Activated T-helper 1 cell treated with anti-CD3 and anti-CD28 coated beads, Interleukin-12 subunit alpha, Interleukin-12 subunit beta, Interleukin-2, Interleukin-4 antibody, amounts not matched to agents 30 ng/mL and 10 ng/mL and 1 ng/mL, durations not matched to agents 14 hours and 24 hours and 36 hours (primary cell): ENCODE measurements around the gene UQCC2. TPM values are rescaled to one million over a fixed set of nuclear protein-coding genes. Genes with fewer than 3 reads are reported as not detected.

Experiments used
- DNase-seq: peaks from one replicate; pipeline ENCODE4 v3.0.0; 2021; ENCODE audit warnings: low spot score
- H3K27ac Mint-ChIP-seq: one replicate; pipeline ENCODE4 v1.8.0; 2021; ENCODE audit warnings: mild to moderate bottlenecking, mixed read lengths
- H3K27me3 Mint-ChIP-seq: one replicate; pipeline ENCODE4 v1.8.0; 2022; ENCODE audit warnings: mild to moderate bottlenecking, moderate library complexity, mixed read lengths; ENCODE audit not compliant: insufficient read depth
- H3K36me3 Mint-ChIP-seq: one replicate; pipeline ENCODE4 v1.8.0; 2021; ENCODE audit warnings: low read depth, mixed read lengths
- H3K4me1 Mint-ChIP-seq: one replicate; pipeline ENCODE4 v1.8.0; 2021; ENCODE audit warnings: low read depth, mixed read lengths
- H3K4me3 Mint-ChIP-seq: one replicate; pipeline ENCODE4 v1.8.0; 2021; ENCODE audit warnings: mild to moderate bottlenecking, moderate library complexity, mixed read lengths
- H3K9me3 Mint-ChIP-seq: one replicate; pipeline ENCODE4 v1.8.0; 2021; ENCODE audit warnings: mixed read lengths
- intact Hi-C: fragments of 100-400 bp; cut with micrococcal nuclease; formaldehyde crosslinking; loops from one replicate; pipeline ENCODE4 v1.15.1; 2024
- total RNA-seq: library from RNA; stranded (reverse); gene quantifications from 2 replicates; pipeline ENCODE4 v1.2.3, GENCODE V29; 2022

The UQCC2 gene
- total RNA-seq, 1 donor from 2014 or later, result 123 TPM

DNA sequence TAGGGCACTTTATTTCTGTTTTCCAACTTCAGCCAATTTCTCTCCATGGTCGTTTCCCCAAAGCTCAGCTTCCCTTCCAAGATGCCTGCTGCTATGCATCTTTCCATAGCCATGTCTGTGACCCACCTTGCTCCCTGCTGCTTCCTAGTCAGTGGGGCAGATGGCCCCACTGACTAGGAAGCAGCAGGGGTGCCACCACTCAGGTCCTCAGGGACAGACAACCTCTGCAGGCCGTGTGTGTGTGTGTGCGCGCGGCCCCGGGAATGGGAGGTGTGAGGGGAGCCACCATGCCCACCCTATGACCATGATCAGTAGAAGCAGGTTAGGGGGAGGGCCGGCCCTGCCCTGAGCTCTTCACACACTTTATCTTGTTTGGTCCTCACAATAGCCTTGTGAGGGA, 37.9 kb upstream of the UQCC2 start:
- Mint-ChIP-seq H3K4me3 (no peak overlapping the region), H3K4me1 (no peaks in the 10 kb centered on the region), H3K9me3 (no peaks in the 10 kb centered on the region), H3K27me3 (peaks cover 10% of the 10 kb centered on the region), H3K36me3 (no peaks in the 10 kb centered on the region), H3K27ac (no peak overlapping the region)
- intact Hi-C loops, result no loop called here
- no peak for DNase-seq

DNA sequence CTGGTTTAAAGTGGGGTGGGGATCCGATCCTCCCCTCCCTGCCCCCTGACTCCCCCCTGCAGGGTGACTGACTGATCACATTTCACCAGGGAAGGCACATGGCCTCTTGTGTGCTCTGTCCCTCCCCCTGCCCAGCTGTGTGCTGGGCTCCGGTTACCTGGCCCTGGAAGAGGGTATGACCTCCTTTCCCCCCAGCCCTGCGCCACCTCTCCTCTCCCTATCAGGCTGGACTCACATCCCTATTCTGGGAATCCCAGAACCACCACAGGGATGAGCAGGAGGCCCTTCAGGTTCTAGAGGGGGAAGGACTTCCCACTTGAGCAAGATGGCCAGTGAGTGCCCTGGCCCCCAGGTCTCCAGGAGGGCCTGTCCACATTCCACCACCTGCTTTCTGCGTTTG, 37.3 kb upstream of the UQCC2 start:
- intact Hi-C loops, result no loop called here
- no peaks in the 10 kb centered on the region for H3K4me1 Mint-ChIP-seq
- H3K4me3 Mint-ChIP-seq, result no peak overlapping the region

DNA sequence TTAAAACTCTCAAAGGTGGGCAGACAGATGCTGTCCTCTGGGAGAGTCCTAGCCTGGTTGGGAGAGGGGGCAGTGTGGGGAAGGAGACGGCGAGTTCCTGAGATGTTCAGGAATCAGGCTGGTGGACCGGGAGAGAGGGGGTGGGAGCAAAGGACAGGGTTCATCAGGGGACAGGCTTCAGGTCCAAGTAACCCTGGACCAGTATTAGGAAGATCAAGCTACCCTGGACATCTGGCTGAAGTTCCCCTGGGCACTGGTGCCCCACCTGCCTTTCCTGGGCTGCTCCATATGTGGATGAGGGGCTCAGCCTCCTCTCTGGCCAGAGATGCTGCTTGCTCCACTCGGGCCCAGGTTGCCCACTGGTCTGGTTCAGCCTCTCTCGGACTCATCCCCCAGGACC, 36.3 kb upstream of the UQCC2 start:
- Mint-ChIP-seq H3K4me3 (no peak overlapping the region), H3K27me3 (peaks cover 20% of the 10 kb centered on the region), H3K36me3 (no peaks in the 10 kb centered on the region), H3K27ac (no peak overlapping the region), H3K9me3 (no peaks in the 10 kb centered on the region), H3K4me1 (no peaks in the 10 kb centered on the region)
- intact Hi-C loops, result no loop called here
- DNase-seq, result no peak

More for the DNA sequence above, 37.3 kb upstream of the UQCC2 start:
- DNase-seq, result no peak
- Mint-ChIP-seq H3K27me3 (peaks cover 13% of the 10 kb centered on the region), H3K9me3 (no peaks in the 10 kb centered on the region), H3K36me3 (no peaks in the 10 kb centered on the region), H3K27ac (no peak overlapping the region)

DNA sequence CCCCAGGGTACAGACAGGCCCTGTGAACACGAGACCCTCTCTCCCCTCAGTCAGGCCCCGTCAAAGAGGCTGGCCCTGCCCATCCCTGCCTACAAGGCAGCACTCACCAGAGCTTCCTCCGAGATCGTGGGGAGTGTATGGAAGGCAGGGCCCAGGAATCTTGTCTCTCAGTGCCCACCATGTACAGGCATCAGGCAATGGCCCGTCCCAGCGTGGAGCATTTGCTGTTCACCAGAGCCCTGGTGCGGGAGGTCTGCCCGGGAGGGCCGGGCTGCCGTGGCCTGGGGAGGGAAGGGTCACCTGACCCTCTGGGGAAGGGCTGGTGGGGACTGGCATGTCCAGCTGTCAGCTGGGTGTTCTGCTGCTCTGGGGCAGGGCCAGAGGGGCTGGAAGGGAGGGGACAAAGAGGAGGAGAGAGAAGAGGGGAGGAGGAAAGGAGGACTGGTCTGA, 35.2 kb upstream of the UQCC2 start, which contains the start of gene IP6K3:
IP6K3 (minus strand) TSS at position 255 of the 450 bp plus-strand sequence. CDS start 11,429 bp downstream, outside the sequence.
- H3K9me3 Mint-ChIP-seq, result no peaks in the 10 kb centered on the region
- peaks cover 22% of the 10 kb centered on the region for H3K27me3 Mint-ChIP-seq
- intact Hi-C loops, result no loop called here
- H3K4me3 Mint-ChIP-seq, result no peak within 1 kb of the TSS
- no peaks in the 10 kb centered on the region for H3K36me3 Mint-ChIP-seq
- no peaks in the 10 kb centered on the region for H3K4me1 Mint-ChIP-seq
- DNase-seq, result no peak
- H3K27ac Mint-ChIP-seq, result no peak within 1 kb of the TSS

DNA sequence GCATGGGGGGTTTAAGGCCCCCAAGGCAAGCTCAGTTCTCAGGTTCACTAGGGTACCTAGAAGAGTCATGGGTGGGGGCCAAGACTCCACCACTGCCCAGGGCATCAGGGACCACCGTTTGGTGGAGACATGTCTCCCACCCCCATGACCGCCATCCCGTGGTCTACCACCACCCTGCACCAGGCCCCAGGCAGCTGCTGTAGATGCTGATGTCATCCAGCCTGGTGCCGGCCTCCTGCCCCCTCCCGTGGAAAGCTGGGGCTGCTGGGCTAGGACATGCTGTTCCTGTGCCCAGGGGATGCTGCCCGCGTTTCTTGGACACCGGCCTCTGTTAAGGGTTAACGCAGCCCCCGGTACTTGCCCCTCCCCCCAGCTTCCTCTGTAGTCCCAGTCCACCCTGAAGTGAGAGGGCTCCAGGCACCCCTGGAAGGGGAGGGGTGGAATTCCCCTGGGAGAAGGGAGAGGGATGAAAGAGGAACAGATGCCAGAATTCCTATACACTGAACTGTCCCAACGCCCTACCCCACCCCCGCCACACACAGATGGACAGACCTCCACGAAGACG, 34.6 kb upstream of the UQCC2 start:
- no peaks in the 10 kb centered on the region for H3K4me1 Mint-ChIP-seq
- H3K9me3 Mint-ChIP-seq, result no peaks in the 10 kb centered on the region
- intact Hi-C loops, result no loop called here
- no peaks in the 10 kb centered on the region for H3K36me3 Mint-ChIP-seq
- H3K27me3 Mint-ChIP-seq, result peaks cover 22% of the 10 kb centered on the region
- no peak overlapping the region for H3K27ac Mint-ChIP-seq
- DNase-seq, result no peak
- no peak overlapping the region for H3K4me3 Mint-ChIP-seq

DNA sequence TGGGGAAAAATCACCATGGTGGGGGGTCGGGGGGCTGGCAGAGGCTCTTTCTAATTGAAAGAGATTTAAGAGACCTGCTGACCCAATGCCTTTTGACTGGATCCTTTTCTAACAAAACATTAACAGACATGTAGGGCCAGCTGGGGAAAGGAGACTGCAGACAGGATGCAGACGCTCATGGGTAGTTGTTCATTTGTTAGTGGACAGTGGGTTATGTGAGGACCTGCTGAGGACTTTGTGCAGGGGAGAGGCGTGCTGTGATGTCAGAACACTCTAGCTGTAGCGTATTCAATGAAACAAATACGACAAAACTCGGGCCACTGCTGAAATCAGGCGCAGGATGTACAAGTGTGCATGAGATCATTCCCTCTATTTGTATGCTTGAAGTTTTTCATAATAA, 34.0 kb upstream of the UQCC2 start:
- Mint-ChIP-seq H3K27ac (no peak overlapping the region), H3K27me3 (peaks cover 22% of the 10 kb centered on the region), H3K4me1 (no peaks in the 10 kb centered on the region), H3K9me3 (no peaks in the 10 kb centered on the region), H3K4me3 (no peak overlapping the region), H3K36me3 (no peaks in the 10 kb centered on the region)
- DNase-seq, result no peak
- intact Hi-C loops, result loop anchor here (2.0 kb wide), 1 partner anchor 23 kb away; no protein-coding TSS in a partner anchor

DNA sequence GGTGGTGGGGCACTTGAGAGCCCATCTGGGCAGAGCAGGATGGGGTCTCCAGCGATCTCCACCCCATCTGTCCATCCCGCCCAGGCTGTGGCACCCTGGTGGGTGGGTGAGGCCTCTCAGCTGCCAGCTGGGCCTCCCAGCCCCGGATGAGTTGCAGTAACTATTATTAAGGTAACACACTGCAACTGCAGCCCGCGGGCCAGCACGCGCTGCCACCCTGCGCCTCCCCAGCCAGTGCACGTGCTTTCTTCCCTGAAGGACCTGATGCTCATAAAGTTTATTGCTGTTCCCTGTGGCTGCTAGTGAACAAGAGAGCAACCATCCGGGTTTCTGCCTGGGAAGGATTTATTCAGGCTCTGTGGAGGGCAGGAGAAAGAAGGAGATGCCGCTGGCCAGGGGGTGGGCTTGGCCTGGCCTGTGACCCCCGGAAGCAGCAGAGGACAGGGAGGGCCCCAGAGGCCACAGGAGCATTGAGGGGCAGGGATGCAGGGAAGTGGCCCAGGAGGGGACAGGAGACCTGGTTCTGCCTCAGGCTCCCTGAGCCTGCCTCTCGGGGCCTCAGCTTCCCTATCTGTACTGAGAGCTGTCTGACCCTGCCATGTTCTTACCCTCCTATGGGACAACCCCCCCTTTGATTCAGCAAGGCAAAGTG, 33.5 kb upstream of the UQCC2 start:
- DNase-seq, result no peak
- Mint-ChIP-seq H3K36me3 (no peaks in the 10 kb centered on the region), H3K27ac (no peak overlapping the region), H3K4me1 (no peaks in the 10 kb centered on the region), H3K4me3 (no peak overlapping the region), H3K9me3 (no peaks in the 10 kb centered on the region), H3K27me3 (peaks cover 22% of the 10 kb centered on the region)
- intact Hi-C loops, result loop anchor here (1.0 to 5.0 kb wide), 5 partner anchors 24 to 409 kb away; partner anchors contain the start of gene UQCC2

DNA sequence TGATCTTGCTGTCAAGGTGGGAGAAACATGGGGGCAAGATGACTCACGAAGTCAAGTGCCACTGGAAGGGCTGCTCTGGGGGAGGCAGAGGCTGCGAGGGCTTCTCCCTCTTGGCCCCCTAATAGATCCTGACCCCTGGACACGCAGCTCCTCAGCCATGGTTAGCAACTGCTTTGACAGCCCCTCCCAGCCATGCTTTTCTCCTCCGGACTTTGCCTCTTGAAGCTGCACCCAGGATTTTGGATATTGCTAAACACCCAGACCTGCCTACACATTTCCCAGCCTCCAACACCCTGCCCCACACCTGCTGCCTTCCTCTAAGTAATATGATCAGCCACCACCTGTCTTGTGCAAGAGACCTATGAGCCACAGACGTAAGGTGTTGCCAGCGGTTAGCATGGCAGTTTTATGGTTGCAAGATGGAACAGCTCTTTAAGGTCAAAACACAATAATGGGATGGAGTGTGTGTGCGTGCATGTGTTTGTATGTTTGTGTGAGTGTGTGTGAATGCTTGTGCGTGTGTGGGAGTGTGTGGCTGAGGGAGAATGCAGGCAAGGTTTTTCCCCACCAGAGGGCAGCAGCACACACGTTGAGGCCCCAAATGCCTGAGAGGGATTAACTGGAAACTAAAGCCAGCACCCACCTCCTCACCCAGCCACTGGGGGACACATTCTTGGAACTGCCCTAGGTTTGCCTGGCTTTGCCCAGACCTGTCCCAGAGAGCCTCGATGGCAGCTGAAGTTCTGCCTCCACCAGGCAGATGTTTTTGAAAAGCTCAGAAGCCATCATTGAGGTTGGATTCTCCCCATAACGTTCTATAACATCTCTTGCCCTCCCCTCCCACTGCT, 32.7 kb upstream of the UQCC2 start:
- no peak overlapping the region for H3K27ac Mint-ChIP-seq
- no peaks in the 10 kb centered on the region for H3K4me1 Mint-ChIP-seq
- intact Hi-C loops, result loop anchor here (1.0 to 5.0 kb wide), 5 partner anchors 25 to 410 kb away; partner anchors contain the start of gene UQCC2
- peak; percentile 57 for DNase-seq
- H3K27me3 Mint-ChIP-seq, result peaks cover 22% of the 10 kb centered on the region
- H3K4me3 Mint-ChIP-seq, result no peak overlapping the region
- H3K9me3 Mint-ChIP-seq, result no peaks in the 10 kb centered on the region
- no peaks in the 10 kb centered on the region for H3K36me3 Mint-ChIP-seq

DNA sequence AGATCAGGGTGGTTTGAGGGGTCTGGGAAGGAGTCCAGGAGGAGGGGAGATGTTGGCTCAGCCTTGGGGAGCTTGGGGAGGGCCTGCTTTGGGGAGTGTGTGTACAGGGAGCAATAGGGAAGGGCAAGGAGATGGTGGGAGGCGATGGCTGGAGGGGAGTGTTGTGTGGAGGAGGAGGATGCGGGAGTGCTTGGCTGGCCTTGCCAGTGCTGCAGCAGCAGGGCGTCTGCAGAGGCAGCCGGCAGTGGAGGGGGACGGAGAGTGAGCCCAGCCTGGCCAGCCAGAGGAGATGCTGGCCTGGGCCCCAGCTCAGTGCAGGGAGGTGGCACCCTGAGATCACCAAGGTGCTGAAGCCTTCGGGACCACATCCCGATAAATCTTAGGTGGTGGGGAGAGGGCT, 31.3 kb upstream of the UQCC2 start:
- Mint-ChIP-seq H3K36me3 (no peaks in the 10 kb centered on the region), H3K27me3 (peaks cover 17% of the 10 kb centered on the region), H3K4me3 (no peak overlapping the region), H3K9me3 (no peaks in the 10 kb centered on the region), H3K4me1 (no peaks in the 10 kb centered on the region), H3K27ac (no peak overlapping the region)
- no peak for DNase-seq
- intact Hi-C loops, result loop anchor here (5.0 kb wide), 1 partner anchor 156 kb away; no protein-coding TSS in a partner anchor

DNA sequence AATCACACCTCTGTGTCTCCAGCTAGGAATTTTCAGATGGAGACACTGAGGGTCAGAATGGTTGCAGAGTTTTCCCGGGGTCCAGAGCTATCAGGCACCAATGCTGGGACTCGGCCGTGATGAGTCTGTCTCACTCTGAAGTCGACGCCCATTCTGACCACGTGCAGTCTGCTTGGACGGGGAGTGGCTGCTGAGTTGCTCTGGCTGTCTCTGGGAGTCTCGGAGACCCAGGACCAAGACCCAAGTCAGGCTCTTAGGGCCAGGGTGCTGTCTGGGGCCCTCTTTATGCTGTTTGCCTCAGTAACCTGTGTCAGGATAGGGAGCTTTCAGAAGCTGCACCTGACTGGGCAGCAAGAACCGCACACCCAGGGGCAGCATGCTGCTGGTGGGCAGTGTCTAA, 30.6 kb upstream of the UQCC2 start:
- Mint-ChIP-seq H3K27ac (no peak overlapping the region), H3K9me3 (no peaks in the 10 kb centered on the region), H3K27me3 (peaks cover 13% of the 10 kb centered on the region), H3K4me3 (no peak overlapping the region), H3K4me1 (no peaks in the 10 kb centered on the region), H3K36me3 (no peaks in the 10 kb centered on the region)
- intact Hi-C loops, result loop anchor here (5.0 kb wide), 1 partner anchor 155 kb away; no protein-coding TSS in a partner anchor
- no peak for DNase-seq

DNA sequence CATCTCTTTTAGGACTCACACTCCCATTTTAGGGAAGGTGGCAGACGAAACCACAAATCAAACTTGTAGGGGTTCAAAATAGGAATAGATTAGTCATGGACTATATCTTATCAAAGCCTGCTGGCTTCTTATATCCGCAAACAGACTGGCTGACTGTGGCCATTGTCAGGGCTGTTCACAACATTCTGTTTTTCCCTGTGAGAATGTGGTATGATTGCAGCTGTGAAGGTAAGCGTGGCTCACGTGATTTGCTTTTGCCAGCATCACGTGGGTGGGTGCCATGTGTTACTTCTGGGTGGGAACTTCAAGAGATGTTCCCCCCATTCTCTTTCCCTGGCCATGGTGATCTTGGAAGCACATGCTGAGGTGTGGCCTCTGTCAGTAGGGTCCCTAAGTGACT, 29.3 kb upstream of the UQCC2 start:
- Mint-ChIP-seq H3K27ac (no peak overlapping the region), H3K9me3 (no peaks in the 10 kb centered on the region), H3K4me3 (no peak overlapping the region), H3K27me3 (peaks cover 13% of the 10 kb centered on the region), H3K36me3 (no peaks in the 10 kb centered on the region), H3K4me1 (no peaks in the 10 kb centered on the region)
- intact Hi-C loops, result loop anchor here (5.0 kb wide), 1 partner anchor 153 kb away; no protein-coding TSS in a partner anchor
- no peak for DNase-seq

DNA sequence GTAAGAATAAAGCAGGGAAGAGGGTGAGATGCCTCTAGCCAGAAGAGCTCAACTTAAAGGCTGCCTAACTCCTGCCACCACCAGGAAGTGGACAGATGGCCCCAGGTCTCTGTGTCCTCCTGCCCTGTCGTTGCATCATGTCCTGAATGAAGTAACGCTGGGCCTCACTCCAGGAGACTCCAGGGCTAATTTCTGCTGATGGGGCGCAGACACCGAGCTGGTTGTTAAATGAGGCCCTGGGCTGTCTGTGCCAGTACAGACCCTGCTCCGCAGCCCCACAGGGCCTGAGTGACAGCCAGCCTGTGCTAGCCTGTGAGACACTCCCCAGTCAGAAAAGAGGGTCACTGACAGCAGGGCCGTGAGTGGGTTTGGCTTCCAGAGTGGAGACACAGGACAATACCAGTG, 28.7 kb upstream of the UQCC2 start:
- Mint-ChIP-seq H3K27ac (no peak overlapping the region), H3K4me3 (no peak overlapping the region), H3K36me3 (no peaks in the 10 kb centered on the region), H3K4me1 (no peaks in the 10 kb centered on the region), H3K9me3 (no peaks in the 10 kb centered on the region), H3K27me3 (peaks cover 13% of the 10 kb centered on the region)
- intact Hi-C loops, result loop anchor here (5.0 kb wide), 1 partner anchor 153 kb away; no protein-coding TSS in a partner anchor
- DNase-seq, result no peak

DNA sequence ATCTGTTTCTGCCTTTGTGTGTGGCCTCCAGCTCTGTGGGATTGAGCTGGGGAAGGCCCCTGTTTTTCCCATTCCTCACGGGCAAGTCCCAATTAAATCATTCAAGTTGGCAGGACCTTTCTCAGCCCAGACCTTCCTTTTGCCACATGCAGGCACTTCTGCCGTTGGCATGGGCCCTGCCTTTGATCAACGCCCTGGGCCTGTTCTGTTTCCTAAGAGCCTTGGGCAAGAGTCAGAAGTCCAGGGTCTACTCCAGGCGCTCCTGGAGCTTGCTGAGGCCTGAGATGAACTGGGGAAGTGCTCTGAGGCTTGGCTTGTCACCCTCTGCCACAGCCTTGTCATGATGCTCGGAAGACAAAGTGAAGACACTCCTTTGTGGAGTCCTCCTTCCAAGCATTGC, 28.1 kb upstream of the UQCC2 start:
- Mint-ChIP-seq H3K4me3 (no peak overlapping the region), H3K27me3 (peaks cover 13% of the 10 kb centered on the region), H3K36me3 (no peaks in the 10 kb centered on the region), H3K4me1 (no peaks in the 10 kb centered on the region), H3K27ac (no peak overlapping the region), H3K9me3 (no peaks in the 10 kb centered on the region)
- intact Hi-C loops, result no loop called here
- no peak for DNase-seq
